Cardiac fibroblast (primary cell): ENCODE data around the gene MACROD2.

ENCODE experiments used
- DNase-seq, 2 donors: peaks; one replicate each; pipeline versions ENCODE4 v3.0.0 to v3.0.0-alpha.2; 2010; ENCODE audit warnings: low read depth in 2 of 2
- H3K4me3 ChIP-seq, 2 donors: replicated peaks in 1 of 2; 1 replicate in 1 of 2; 2 replicates in 1 of 2; pipeline ENCODE4 v1.5.1; 2011; ENCODE audit warnings: low read depth in 2 of 2, low read length in 2 of 2, mild to moderate bottlenecking in 2 of 2, moderate library complexity in 1 of 2
- CTCF ChIP-seq: IDR thresholded peaks from one replicate; pipeline ENCODE4 v1.5.1; 2011; ENCODE audit warnings: low read depth, mild to moderate bottlenecking, low read length, inconsistent platforms

The MACROD2 gene

GRCh38 chr20:14295238-14295637 lies 299.9 kb downstream of the MACROD2 start:
- no peak for DNase-seq
- no peak overlapping the region for H3K4me3 ChIP-seq
- no peak for TF ChIP-seq CTCF

DNA sequence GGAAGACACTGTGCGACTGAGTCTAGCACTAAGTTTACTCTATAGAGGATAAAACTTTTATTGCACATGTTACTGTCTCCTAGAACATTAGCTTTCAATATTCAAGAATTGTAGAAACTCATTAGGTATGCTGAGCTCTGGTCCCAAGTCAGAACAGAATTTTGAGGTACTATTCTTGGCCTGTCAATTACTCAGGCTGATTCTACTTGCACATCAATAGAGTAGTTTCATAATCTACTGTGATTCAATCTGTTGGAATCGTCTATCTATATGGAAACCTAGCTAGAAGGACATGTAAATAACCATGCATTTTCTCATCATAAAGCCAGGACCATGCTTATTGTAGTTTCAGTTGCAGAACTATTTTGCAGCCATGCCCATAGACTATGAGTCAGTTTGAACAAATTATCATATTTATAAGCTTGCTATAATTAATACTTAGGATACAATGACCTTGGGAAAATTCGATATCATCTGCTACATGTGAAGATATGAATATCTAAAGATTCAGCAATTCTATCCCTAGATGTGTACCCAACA lies 300.5 kb downstream of the MACROD2 start:
- DNase-seq, result no peak
- no peak for TF ChIP-seq CTCF
- no peak overlapping the region for H3K4me3 ChIP-seq

DNA sequence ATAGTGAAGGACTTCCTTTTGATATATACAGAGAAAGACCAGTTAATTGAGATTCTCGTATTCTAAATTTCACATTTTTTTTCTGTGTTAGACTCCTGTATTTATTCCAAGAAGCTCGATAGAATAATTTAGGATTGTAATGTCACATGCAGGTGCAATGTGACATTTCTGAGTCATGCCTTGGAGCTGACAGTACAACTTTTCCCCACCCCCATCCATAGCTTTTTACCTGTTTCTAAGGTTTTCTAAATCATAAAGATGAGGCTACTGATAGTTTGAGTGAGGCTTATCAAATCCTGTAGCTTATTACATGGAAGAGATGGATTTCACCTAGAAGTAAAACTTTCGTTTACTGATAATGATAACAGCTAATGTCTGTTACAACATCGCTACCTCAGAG lies 304.5 kb downstream of the MACROD2 start:
- no peak for DNase-seq
- H3K4me3 ChIP-seq, result no peak overlapping the region
- TF ChIP-seq CTCF, result no peak

DNA sequence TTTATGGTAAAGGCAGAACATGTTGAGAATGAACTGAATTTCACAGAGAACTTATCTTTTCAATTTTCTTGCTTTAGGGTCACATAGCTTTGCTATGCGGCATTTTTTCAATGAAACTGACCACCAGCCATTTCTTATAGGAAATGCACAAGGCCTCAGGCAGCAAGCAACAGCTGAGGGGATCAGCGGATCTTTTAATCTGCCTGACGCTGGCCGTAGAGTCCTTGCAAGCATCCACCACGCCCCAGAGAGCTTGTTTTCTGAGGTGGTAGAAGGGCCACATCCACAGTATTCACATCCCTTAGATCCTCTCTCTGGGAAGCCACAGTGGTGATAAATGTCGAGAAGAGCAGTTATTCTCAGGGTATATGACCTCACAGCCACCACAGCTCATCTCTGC lies 307.8 kb downstream of the MACROD2 start:
- H3K4me3 ChIP-seq, result no peak overlapping the region
- no peak for DNase-seq
- TF ChIP-seq CTCF, result no peak

GRCh38 chr20:14303651-14304050 lies 308.3 kb downstream of the MACROD2 start:
- no peak for TF ChIP-seq CTCF
- DNase-seq, result no peak
- no peak overlapping the region for H3K4me3 ChIP-seq

DNA sequence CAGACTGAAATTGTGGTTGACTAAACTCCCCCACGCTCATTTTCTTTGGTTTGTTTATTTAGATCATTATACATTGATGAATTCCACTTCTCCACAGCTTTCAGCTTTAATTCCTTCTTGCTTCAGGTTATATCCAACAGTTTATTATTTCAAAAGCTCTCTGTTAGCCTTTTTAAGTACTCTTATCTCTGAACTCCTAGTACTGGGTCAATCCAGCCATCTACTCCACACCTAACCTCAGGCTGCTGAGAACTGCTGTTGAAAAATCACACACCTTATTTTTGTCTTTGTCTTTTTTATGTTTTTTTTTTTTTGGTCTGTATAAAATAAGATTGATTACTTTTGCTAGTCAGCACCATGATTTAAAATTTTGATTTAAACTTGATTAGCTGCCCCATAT lies 309.2 kb downstream of the MACROD2 start:
- H3K4me3 ChIP-seq, result no peak overlapping the region
- DNase-seq, result no peak
- no peak for TF ChIP-seq CTCF

- no peak for DNase-seq
- H3K4me3 ChIP-seq, result no peak overlapping the region
- no peak for TF ChIP-seq CTCF
Observed at GRCh38 chr20:14307956-14308355, 312.6 kb downstream of the MACROD2 start.
